HG02943 (cell line): ENCODE measurements around the gene ZNF442.
"Not testable (repeated sequence)": the region's sequence is repeated elsewhere in the genome, so short reads cannot be mapped to it uniquely, and the experiment has no call there.

Experiments
- ATAC-seq: cut with Tn5 transposase; IDR thresholded peaks from one replicate; pipeline ENCODE4 v1.9.1; 2021; ENCODE audit warnings: mild to moderate bottlenecking, low read depth, moderate library complexity; ENCODE audit not compliant: unreplicated experiment

ZNF442 gene

GRCh38 chr19:12365236-12366162, at the start of gene ZNF442:
TSS of gene ZNF442 (minus strand) at chr19:12365683. CDS start at chr19:12363631, 2,052 bp downstream.
- ATAC-seq = peak; percentile 96

- ATAC-seq = no peak
These were observed 46.4 kb upstream of the ZNF442 start for GRCh38 chr19:12411893-12412292.

GRCh38 chr19:12400633-12401502, 35.4 kb upstream of the ZNF442 start, which contains the start of gene ZNF799:
TSS of gene ZNF799 (minus strand) at chr19:12401271. CDS start at chr19:12401070, 201 bp downstream.
- ATAC-seq = peak; percentile 53

GRCh38 chr19:12399901-12400632, 34.6 kb upstream of the ZNF442 start:
- peak; percentile 54 for ATAC-seq

GRCh38 chr19:12391148-12391547, 25.7 kb upstream of the ZNF442 start:
- not testable (repeated sequence) for ATAC-seq

GRCh38 chr19:12386365-12386764, 20.9 kb upstream of the ZNF442 start:
- ATAC-seq = not testable (repeated sequence)

GRCh38 chr19:12380444-12380737, 14.9 kb upstream of the ZNF442 start:
- ATAC-seq = no peak

GRCh38 chr19:12379732-12380443, 14.4 kb upstream of the ZNF442 start:
- no peak for ATAC-seq

GRCh38 chr19:12374026-12374425, 8.5 kb upstream of the ZNF442 start:
- no peak for ATAC-seq

GRCh38 chr19:12364391-12365235, 870 bp downstream of the ZNF442 start:
- ATAC-seq = no peak

GRCh38 chr19:12362236-12362635, 3.2 kb downstream of the ZNF442 start:
- ATAC-seq = not testable (repeated sequence)

- ATAC-seq = no peak
These were observed 12.1 kb downstream of the ZNF442 start for GRCh38 chr19:12353375-12353774.

- ATAC-seq = no peak
These were observed 14.6 kb downstream of the ZNF442 start for GRCh38 chr19:12350890-12351197.

GRCh38 chr19:12350185-12350889, 15.1 kb downstream of the ZNF442 start:
- ATAC-seq = no peak

GRCh38 chr19:12346896-12347295, 18.6 kb downstream of the ZNF442 start:
- no peak for ATAC-seq

- ATAC-seq = no peak
These were observed 20.3 kb downstream of the ZNF442 start for GRCh38 chr19:12345197-12345596.

GRCh38 chr19:12333162-12334159, 32.0 kb downstream of the ZNF442 start, which contains the start of gene ZNF563:
TSS of gene ZNF563 (minus strand) at chr19:12333633. CDS start at chr19:12333482, 151 bp downstream.
- ATAC-seq = peak; percentile 89
